Esophagus squamous epithelium (tissue), 4 donors: ENCODE measurements around the gene TGFB1I1.

Experiments used
- CTCF ChIP-seq, 6 experiments: fragments of 450-650 bp in 4 of 6; fragments of 200-600 bp in 2 of 6; sonication (generic) in 2 of 6; IDR thresholded peaks; one replicate each; pipeline ENCODE4 v1.5.1; 2016 to 2019; ENCODE audit warnings: antibody characterized with exemption in 6 of 6, mild to moderate bottlenecking in 4 of 6, moderate library complexity in 4 of 6
- POLR2A ChIP-seq, 4 donors: fragments of 450-650 bp; IDR thresholded peaks; one replicate each; pipeline ENCODE4 v1.6.1; 2017; ENCODE audit warnings: antibody characterized with exemption in 4 of 4, mild to moderate bottlenecking in 4 of 4, moderate library complexity in 3 of 4

- no peak for TF ChIP-seq POLR2A (IDR thresholded peaks at IDR 0.05)
- no peak for TF ChIP-seq CTCF (IDR thresholded peaks at IDR 0.05)
Observed at GRCh38 chr16:31429314-31429713, 42.6 kb upstream of the TGFB1I1 start.
